ENCODE data around the gene DPP6.

DPP6 gene

GRCh38 chr7:154569916-154570315, 517.7 kb downstream of the DPP6 start:
- no peak for FAIRE-seq

DNA sequence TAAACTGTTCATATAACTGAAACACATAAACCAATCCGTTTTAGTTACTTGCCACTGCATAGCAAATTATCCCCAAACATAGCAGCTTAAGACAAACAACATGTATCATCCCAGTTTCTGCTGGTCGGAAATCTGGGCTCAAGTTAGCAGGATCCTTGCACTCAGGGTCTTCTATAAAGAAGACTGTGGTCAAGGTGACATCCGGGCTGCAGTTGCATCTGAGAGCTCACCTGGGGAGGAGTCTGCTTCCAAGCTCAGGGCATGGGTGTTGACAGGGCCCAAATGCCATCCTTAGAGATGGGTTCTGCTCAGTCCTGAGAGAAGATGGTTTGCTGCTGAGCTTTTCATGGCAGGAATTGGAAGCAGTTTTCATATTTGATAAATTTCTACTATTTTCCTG, 519.6 kb downstream of the DPP6 start:
- FAIRE-seq: no peak

- no peak for FAIRE-seq
These were observed 522.0 kb downstream of the DPP6 start for GRCh38 chr7:154574235-154574634.

- no peak for FAIRE-seq
These were observed 523.3 kb downstream of the DPP6 start for GRCh38 chr7:154575497-154575896.

DNA sequence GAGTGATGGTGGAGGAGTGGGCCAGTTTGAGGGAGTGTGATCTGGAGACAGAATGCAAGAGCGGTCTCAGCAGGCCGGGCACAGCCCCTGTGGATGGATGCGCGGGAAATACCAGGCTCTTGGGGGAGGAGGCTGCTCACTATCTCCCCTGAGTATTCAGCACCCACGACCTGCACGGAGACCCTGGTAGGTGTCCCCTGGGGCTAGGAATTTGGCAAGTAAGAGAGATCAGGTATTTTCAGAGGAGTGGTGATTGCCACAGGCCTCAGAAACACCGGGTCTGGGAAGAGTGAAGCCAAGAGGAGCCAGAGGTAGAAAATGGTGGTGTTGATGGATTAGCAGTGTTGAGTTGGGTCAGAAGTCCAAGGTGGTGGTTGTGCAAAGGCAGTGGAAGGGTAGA, 524.4 kb downstream of the DPP6 start:
- FAIRE-seq: no peak

DNA sequence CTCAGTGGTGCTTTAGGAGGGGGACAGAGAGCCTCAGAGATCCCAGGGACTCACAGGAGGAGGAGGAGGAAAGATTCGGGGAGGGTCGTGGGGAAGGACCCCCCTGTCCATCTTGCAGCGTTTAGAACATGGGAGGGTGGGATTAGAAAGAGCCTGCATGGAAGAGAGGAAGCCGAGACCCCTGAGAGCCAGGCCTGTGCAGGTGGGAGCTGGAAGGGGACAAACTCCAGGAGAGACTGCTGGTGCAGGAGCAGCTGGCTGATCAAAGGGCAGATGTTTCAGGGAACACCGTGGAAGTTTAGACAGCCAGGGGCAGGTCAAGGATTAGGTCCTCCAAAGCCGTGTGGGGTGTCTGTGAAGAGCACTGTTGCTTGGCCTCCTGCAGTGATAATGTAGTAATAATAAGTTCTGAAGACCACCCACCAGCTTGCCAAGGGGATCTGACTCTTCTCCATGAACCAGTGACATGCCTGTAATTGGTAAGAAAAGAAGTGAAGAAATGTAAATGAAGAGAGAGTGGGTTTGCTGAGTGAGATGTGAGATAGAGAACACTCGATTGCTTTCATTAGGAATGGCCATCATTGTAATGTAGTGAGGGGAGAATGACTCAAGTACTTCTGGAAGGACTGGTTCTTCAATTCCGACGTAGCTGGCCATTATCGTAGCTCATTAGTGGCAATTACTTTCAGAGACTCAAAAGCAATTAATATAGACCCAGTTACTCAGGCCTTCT, 525.1 kb downstream of the DPP6 start:
- FAIRE-seq: no peak

DNA sequence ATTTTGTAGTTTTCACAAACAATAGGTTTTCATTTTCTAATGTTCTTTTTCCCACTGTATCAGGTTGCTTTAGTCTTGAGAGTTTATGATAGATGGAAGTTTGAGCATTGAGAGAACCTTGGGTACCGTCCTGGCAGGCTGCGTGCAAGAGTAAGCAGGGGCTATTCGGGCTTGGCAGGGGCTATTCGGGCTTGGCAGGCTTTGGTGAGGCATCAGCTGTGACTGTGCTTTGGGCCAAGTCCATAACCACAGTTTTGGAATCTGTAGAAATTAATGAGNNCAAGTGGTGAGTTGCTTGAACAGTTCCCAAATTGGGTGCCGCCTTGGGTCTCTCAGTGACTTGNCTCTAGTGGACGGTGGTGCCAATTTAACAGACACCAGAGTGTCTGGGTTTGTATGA, 526.1 kb downstream of the DPP6 start:
- no peak for FAIRE-seq

DNA sequence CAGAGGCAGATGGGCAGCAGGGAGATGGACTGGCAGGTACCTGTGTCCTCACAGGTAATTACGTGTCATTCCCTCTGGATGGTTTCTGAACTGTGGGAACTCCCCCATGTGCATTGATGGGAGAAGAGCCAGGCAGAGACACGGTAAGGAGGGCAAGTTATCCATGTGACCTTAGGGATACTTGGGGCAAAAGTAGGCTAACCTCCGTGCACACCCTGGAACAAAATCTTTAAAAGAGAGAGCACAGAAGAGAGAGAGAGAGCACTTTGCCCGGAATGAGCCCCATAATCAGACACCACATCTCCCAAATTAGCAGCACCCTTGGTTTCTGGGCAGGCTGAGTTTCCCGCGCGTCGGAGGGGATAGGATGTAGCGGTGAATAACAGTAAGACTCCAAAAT, 527.5 kb downstream of the DPP6 start:
- no peak for FAIRE-seq

DNA sequence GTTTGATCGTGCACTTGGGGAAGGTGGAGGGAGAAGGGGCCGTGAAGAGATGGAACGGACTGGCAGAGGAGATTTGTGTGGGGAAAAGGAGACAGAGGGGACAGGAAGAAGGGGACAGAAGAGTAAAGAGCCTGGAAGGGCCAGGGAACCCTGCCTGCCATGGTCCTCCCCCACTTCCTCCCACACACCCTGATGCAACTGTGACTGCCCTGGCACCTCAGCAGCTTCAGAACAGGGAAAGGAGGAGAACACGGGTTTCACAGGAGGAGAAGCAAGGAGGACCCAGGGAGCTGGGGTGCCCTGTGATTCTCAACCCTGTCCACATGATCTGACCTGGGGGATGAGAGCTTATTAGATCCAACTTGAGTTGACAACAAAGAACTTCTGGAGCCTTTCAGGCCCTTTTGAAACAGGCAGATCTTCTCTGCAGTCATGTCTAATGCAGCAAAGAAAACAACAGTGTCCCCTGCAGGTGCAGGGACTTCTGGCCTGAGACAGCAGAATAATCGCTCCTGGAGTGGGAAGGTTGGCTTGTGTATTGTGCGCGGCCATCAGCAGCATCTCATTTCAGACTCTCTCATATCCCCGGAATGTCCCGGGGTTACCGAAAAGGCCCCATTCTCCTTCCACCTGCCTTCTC, 529.2 kb downstream of the DPP6 start:
- FAIRE-seq: no peak

- FAIRE-seq: no peak
These were observed 531.3 kb downstream of the DPP6 start for GRCh38 chr7:154583454-154583853.

DNA sequence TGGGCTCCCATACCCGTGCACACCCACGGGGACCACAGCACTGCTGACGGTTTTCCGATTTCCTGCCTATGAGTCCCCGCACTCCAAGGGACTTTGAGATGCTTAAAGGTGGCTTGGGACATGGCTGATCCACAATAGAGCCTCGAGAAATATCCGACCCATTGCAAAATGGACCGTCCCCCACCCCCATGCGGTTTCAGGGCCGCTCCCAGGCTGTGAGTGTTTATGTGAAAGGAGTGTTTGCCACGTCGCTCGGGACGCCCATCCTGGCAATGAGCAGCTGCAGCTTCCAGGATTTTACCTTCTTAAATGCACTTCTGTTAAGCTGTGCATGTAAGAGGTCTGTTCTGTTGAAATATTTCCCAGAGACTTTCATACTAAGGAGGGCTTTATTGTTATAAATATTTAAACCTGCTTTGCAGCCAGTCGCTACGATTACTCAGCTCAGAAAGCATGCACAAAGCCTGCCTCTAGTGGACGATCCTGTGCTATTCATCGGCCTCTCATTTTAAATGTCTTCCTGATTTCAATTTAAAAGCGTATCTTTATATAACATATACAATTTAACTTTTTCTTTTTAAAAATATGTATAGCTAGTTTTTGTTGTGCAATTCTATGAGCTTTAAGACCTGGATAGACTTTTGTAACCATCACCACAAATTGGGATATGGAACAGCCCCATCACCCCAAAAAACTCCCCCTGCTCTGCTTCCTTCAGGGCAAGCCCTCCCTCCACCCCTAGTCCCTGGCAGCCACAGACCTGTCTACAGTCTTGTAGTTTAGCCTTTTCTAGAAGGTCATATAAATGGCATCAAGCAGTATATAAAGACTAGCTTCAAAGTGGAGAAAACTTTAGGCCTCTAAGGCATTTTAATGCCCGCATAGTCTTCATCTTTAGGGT, 532.4 kb downstream of the DPP6 start:
- no peak for FAIRE-seq

GRCh38 chr7:154587792-154588191, 535.6 kb downstream of the DPP6 start:
- no peak for FAIRE-seq

DNA sequence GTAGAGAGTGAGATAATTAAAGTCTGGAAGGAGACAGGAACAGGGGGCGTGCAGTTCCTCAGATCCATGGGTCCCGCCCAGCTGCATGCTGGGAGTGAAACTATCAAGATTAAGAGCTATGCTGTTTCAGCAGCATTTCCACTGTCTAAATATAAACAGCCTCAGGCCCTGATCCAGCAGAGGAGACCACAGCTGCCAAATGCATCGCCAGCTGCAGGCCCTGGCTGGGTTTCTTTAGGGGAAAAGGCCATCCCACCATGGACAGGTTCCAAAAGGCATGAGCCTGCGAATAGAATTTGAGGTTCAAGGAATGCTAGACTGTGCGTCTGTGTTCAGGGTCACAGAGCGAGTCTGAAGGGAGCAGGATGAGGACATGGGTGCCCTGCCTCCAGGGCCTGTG, 539.3 kb downstream of the DPP6 start:
- no peak for FAIRE-seq

DNA sequence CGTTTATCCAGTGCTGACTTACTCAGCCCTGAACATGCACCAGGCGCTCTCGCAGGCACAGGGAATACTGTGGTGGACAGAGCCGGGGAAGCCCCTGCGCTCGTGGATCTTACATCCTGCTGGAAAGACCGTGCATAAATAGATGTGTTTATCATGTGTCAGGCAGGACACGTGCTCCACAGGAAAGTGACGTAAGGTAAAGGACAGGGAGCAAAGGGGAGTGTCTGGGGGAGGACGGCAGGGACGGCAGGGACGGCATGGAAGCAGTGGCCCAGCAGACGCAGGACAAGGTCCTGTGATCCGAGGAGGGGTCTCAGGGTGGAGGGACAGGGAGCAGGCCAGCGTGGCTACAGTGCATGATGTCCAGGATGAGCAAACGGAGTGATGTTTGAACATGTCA, 540.2 kb downstream of the DPP6 start:
- FAIRE-seq: no peak

- no peak for FAIRE-seq
These were observed 546.2 kb downstream of the DPP6 start for GRCh38 chr7:154598396-154598795.

DNA sequence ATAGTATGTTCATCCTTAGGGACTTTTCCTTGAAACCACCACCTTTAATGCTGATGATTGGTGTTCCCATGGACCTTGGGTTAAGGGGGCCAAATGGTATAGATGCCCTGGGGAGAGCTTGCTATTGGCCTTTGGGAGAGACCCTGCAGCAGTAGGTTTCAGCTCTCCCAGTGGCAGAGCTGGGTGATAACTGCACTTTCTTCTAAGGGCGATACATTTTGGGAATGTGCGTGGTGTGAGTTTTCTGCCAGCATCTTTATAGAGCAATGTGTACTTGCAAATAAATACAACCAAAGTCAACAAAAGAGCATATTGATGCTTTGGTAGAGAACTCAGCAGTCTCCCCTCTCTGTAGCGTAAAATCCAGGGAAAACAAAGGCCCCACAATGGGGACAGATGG, 546.7 kb downstream of the DPP6 start:
- no peak for FAIRE-seq

DNA sequence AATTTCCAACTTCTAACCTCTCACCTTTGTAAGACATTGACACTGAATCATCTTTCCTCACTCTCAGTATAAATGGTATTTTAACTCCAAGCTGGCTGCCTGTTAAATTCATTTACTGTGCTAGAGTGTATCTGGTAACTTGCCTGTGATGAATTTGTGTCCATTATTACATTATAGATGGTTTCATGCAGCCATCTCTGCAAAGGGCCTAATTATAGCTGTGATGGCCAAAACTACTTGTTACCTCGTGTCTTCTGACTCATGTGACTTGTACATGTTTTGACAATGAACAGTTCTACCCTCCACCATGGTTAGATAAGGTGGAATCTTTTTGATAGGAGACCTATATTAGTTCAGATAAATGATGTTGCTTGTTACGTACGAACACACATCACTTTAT, 558.7 kb downstream of the DPP6 start:
- no peak for FAIRE-seq

DNA sequence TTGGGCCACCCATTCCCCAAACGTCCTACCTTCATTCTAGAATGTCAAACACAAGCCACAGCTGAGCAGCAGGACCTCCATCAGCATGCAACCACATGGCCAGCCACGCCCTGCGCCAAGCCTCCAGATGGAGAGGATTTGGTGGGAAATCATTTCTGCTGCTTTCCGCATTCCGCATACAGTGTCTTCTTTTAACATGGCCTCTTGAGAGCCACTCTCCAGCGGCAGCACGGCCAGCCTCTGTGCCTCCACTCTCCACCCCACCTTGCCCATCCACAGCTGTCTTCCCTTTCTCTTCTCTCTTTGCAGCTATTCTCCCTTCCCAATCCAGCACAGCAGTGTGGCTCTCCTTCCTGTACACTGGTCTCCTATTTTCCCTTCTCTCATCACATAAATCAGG, 561.6 kb downstream of the DPP6 start:
- FAIRE-seq: no peak

DNA sequence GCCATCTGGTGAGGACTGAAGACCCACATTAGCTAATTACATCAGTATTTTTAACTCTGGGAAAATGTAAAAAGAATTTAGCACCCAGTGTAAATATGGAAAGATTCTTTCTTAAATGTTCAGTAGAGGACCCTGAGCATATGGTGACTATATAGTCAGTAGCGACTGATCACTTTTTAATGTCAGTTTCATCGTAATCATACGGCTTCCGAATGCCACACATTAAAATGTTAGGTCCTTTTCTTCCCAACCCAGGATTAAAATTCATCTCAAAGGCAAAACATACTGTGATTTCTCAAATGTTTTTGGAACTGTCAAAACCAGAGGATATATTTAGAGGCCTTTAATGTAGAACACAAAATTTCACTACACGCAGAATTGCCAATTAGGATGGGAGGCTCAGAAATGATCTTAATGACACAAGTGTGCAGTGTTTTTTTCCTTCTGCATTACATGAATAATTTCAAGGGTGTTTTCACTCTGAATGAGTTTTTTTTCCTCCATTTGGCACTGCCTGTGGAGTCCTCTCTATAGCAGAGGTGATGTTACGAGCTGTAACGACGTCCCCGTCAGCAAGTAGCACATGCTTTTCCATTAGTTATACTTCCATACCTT, 568.0 kb downstream of the DPP6 start:
- FAIRE-seq: no peak

- no peak for FAIRE-seq
These were observed 571.2 kb downstream of the DPP6 start for GRCh38 chr7:154623399-154623798.

- FAIRE-seq: no peak
These were observed 575.6 kb downstream of the DPP6 start for GRCh38 chr7:154627646-154628290.

DNA sequence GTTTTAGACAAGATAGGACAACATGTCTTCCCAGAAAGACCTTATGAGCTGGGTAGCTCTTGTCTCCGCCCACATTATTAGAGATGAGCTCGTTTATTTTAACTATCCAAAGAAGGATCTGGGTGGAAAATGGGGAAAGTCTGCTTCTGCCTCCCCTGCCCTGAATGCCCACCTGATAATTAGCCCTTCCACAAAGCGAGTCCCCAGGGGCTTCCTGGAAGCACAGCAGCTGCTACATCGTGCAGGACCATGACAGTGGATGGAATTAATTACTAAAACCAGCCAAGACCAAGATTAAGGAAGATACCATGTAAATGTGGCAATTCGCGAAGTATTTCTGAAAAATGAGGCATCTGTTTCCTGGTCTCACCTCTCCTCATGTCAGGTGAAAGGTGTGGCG, 576.4 kb downstream of the DPP6 start:
- FAIRE-seq: no peak

DNA sequence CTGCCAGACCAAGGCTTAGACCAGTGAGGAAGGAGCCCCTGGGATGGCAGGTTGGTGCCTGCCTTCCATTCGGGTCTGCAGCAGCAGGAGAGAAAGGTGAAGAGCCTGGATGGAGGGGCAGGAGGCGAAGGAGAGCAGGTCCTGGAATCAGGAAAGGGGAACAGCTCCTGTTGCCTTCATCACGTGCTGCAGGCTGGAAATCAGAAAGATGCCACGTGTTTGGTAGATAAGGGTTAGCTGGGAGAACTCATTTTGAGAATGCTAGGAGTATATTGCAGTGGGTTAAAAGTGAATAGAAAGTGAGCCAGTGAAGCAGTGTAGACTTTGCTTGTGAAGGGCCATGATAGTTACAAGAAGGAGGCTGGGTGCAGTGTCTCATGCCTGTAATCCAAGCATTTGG, 579.0 kb downstream of the DPP6 start:
- no peak for FAIRE-seq
